ENCODE results near the gene PSMC2. TPM values are rescaled to one million over a fixed set of nuclear protein-coding genes. Genes with fewer than 3 reads are reported as not detected.

The PSMC2 gene
- polyA plus RNA-seq, 2 of the 4 experiments (the other 2 are of a cell fraction): 252 to 287 TPM

DNA sequence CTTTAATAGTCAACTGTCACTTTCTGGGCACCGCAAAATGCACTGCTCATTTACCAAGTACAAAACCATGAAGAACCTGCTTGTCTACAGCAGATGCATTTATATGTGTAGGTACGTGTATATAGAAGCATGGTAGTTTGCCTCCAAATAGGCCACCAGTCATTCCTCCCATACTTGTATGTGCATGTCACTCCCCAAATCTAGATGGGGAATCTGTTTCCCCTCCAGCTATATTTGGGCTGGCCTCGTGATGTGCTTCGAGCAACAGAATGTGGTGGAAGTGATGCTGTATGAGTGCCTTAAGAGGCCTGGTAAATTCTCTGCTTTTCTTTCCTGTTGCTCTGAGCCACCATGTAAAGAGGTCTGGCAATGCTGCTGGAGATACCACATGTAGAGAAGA, 47.1 kb downstream of the PSMC2 start:
- ATAC-seq (no peak), FAIRE-seq (no peak), DNase-seq (ENCODE audit: low read depth in 1 of 2, low spot score in 1 of 2) (no peak)
- no peaks in the 10 kb centered on the region for H3K4me1 ChIP-seq
- ChIA-PET POLR2A (no interaction called here), CTCF (interaction anchor here (1.2 kb wide), 1 partner anchor 14 kb away, joined by 4 read pairs; no protein-coding TSS in a partner anchor)
- no peak overlapping the region for H3K27ac ChIP-seq
- WGBS (ENCODE audit: missing lambda C conversion rate): 56% methylated on average over 4 of the region's 4 CpGs
- no peak overlapping the region for H3K4me2 ChIP-seq
- TF ChIP-seq CEBPB (IDR thresholded peaks at IDR 0.05) (no peak), CBX2 (IDR thresholded peaks at IDR 0.05; ENCODE audit: borderline replicate concordance, low read depth) (no peak), EHMT2 (IDR thresholded peaks at IDR 0.05; ENCODE audit: low read depth) (no peak), KDM5A (IDR thresholded peaks at IDR 0.05) (no peak), CHD4 (IDR thresholded peaks at IDR 0.05; ENCODE audit: borderline replicate concordance) (no peak)
- TF ChIP-seq, protein P1, sequence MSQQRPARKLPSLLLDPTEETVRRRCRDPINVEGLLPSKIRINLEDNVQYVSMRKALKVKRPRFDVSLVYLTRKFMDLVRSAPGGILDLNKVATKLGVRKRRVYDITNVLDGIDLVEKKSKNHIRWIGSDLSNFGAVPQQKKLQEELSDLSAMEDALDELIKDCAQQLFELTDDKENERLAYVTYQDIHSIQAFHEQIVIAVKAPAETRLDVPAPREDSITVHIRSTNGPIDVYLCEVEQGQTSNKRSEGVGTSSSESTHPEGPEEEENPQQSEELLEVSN (IDR thresholded peaks at IDR 0.05; ENCODE audit: borderline replicate concordance, low read depth): no peak
- TF ChIP-seq, protein P2, sequence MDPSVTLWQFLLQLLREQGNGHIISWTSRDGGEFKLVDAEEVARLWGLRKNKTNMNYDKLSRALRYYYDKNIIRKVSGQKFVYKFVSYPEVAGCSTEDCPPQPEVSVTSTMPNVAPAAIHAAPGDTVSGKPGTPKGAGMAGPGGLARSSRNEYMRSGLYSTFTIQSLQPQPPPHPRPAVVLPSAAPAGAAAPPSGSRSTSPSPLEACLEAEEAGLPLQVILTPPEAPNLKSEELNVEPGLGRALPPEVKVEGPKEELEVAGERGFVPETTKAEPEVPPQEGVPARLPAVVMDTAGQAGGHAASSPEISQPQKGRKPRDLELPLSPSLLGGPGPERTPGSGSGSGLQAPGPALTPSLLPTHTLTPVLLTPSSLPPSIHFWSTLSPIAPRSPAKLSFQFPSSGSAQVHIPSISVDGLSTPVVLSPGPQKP (IDR thresholded peaks at IDR 0.05; ENCODE audit: low read depth, low read length): no peak
- TF ChIP-seq, protein P3, sequence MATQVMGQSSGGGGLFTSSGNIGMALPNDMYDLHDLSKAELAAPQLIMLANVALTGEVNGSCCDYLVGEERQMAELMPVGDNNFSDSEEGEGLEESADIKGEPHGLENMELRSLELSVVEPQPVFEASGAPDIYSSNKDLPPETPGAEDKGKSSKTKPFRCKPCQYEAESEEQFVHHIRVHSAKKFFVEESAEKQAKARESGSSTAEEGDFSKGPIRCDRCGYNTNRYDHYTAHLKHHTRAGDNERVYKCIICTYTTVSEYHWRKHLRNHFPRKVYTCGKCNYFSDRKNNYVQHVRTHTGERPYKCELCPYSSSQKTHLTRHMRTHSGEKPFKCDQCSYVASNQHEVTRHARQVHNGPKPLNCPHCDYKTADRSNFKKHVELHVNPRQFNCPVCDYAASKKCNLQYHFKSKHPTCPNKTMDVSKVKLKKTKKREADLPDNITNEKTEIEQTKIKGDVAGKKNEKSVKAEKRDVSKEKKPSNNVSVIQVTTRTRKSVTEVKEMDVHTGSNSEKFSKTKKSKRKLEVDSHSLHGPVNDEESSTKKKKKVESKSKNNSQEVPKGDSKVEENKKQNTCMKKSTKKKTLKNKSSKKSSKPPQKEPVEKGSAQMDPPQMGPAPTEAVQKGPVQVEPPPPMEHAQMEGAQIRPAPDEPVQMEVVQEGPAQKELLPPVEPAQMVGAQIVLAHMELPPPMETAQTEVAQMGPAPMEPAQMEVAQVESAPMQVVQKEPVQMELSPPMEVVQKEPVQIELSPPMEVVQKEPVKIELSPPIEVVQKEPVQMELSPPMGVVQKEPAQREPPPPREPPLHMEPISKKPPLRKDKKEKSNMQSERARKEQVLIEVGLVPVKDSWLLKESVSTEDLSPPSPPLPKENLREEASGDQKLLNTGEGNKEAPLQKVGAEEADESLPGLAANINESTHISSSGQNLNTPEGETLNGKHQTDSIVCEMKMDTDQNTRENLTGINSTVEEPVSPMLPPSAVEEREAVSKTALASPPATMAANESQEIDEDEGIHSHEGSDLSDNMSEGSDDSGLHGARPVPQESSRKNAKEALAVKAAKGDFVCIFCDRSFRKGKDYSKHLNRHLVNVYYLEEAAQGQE (IDR thresholded peaks at IDR 0.05): no peak
- no peaks in the 10 kb centered on the region for H3K9me3 ChIP-seq
- no peak overlapping the region for H3K4me3 ChIP-seq

DNA sequence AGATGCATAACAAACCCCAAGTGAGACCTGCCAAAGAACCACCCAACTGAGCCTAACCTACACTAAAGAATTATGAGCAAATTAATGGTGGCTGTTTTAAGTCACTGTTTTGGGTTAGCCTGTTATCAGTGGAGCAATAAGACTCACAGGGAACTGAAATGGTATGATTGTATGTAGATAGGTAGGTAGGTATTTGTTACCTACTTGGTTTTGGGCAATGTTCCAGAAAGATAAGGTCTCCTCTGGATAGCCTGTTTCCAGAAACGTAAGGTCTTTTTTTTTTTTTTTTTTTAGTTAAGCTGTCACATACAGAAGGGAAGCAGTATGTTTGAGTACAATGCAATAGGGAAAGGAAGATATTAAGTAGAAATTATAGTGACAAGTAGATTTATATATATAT, 47.6 kb downstream of the PSMC2 start:
- no peak for TF ChIP-seq GATA3 (IDR thresholded peaks at IDR 0.05; ENCODE audit: borderline replicate concordance)
- no peak for TF ChIP-seq CHD4 (IDR thresholded peaks at IDR 0.05; ENCODE audit: borderline replicate concordance)
- TF ChIP-seq, protein P4, sequence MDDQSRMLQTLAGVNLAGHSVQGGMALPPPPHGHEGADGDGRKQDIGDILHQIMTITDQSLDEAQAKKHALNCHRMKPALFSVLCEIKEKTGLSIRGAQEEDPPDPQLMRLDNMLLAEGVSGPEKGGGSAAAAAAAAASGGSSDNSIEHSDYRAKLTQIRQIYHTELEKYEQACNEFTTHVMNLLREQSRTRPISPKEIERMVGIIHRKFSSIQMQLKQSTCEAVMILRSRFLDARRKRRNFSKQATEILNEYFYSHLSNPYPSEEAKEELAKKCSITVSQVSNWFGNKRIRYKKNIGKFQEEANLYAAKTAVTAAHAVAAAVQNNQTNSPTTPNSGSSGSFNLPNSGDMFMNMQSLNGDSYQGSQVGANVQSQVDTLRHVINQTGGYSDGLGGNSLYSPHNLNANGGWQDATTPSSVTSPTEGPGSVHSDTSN (IDR thresholded peaks at IDR 0.05): no peak
- TF ChIP-seq, protein P2 (IDR thresholded peaks at IDR 0.05; ENCODE audit: low read depth, low read length): no peak
- no peak for TF ChIP-seq RFX5 (IDR thresholded peaks at IDR 0.05)
- TF ChIP-seq POLR2A (IDR thresholded peaks at IDR 0.05; ENCODE audit: low read length): no peak
- TF ChIP-seq, protein P3 (IDR thresholded peaks at IDR 0.05): no peak
- TF ChIP-seq NFE2L2 (conservative IDR thresholded peaks at IDR 0.05; ENCODE audit: low read length): no peak
- no peak for TF ChIP-seq RARB (CRISPR knock-in tag; IDR thresholded peaks at IDR 0.05)
- TF ChIP-seq SREBF2 (IDR thresholded peaks at IDR 0.05): no peak
- no peak for TF ChIP-seq NPAS2 (CRISPR knock-in tag; IDR thresholded peaks at IDR 0.05; ENCODE audit: borderline replicate concordance)
- no peak for TF ChIP-seq EP300 (IDR thresholded peaks at IDR 0.05)
- H3K4me2 ChIP-seq: no peak overlapping the region
- H3K27ac ChIP-seq: no peak overlapping the region
- no peaks in the 10 kb centered on the region for H3K9me3 ChIP-seq
- POLR2A ChIA-PET: interaction anchor here (0.6 kb wide), 1 partner anchor 15 kb away, joined by 4 read pairs; no protein-coding TSS in a partner anchor
- H3K4me1 ChIP-seq: no peaks in the 10 kb centered on the region
- ATAC-seq (no peak), FAIRE-seq (no peak), DNase-seq (ENCODE audit: low read depth in 1 of 2, low spot score in 1 of 2) (no peak)
- CTCF ChIA-PET: no interaction called here
- 59% methylated on average over 1 of the region's 1 CpG for WGBS (ENCODE audit: missing lambda C conversion rate)
- no peak overlapping the region for H3K4me3 ChIP-seq

Measured in A549 (cell line).